Pancreas (tissue), 10 donors: Measurements from ENCODE around the gene ZNF563. TPM values are rescaled to one million over a fixed set of nuclear protein-coding genes. Genes with fewer than 3 reads are reported as not detected.

Source experiments
- ATAC-seq, 4 donors: fragments of 200-7000 bp; cut with Tn5 transposase; one replicate each; pipeline versions ENCODE4 v1.8.0 to v1.9.1; 2020; ENCODE audit warnings: mild to moderate bottlenecking in 4 of 4, moderate library complexity in 4 of 4
- DNase-seq, 6 donors: peaks; one replicate each; pipeline ENCODE4 v3.0.0-alpha.2; 2020
- FAIRE-seq: peaks from 2 replicates; lab custom pipeline; 2012; peaks lifted over from hg19 to GRCh38; lab: Jason Lieb, UNC
- H3K27ac ChIP-seq, 4 donors: fragments of 200-600 bp; sonication (generic); 1 replicate in 3 of 4; 2 replicates in 1 of 4; pipeline versions ENCODE4 v1.5.0 to v1.8.0; 2020
- H3K27me3 ChIP-seq, 4 donors: fragments of 200-600 bp; one replicate each; pipeline ENCODE4 v1.8.0; 2021
- H3K36me3 ChIP-seq, 3 donors: fragments of 200-600 bp; sonication (generic) in 1 of 3; one replicate each; pipeline versions ENCODE4 v1.5.0 to v1.8.0; 2020 to 2021
- H3K4me1 ChIP-seq, 3 donors: fragments of 200-600 bp; one replicate each; pipeline ENCODE4 v1.8.0; 2021
- H3K4me3 ChIP-seq, 4 donors: fragments of 200-600 bp; sonication (generic) in 2 of 4; one replicate each; pipeline versions ENCODE4 v1.5.0 to v1.8.0; 2020 to 2021
- H3K9me3 ChIP-seq, 4 donors: fragments of 200-600 bp; one replicate each; pipeline ENCODE4 v1.8.0; 2021
- WGBS, 2 donors: extraction: QIAGEN DNeasy Blood & Tissue Kit; methylation state at CpG; one replicate each; pipeline ENCODE4 v1.1.7; 2013; 5-methylcytosine and 5-hydroxymethylcytosine counted together
- intact Hi-C, 3 donors: fragments of 100-400 bp; cut with DNase I; formaldehyde crosslinking; loops; one replicate each; pipeline versions ENCODE4 v1.11.1 to v1.14.2; 2022
- polyA plus RNA-seq, 2 donors: library from polyadenylated mRNA; stranded (reverse); fragments of 200-250 nt; gene quantifications; one replicate each; pipeline ENCODE4 v1.2.3, GENCODE V29; 2013
- total RNA-seq, 6 donors: library from RNA; stranded (reverse); fragmentation: NEBNext Ultra II Directional in 4 of 6; extraction: Animal tissue kit (Norgen Biotek cat#: 25700) in 4 of 6; gene quantifications; one replicate each; pipeline versions ENCODE4 v1.2.1 to v1.2.4, GENCODE V29; 2021 to 2023
- TF ChIP-seq, protein P1 (sequence below), 4 donors: fragments of 200-600 bp; sonication (generic) in 3 of 4; IDR thresholded peaks; one replicate each; pipeline versions ENCODE4 v1.5.0 to v1.8.0; 2021; ENCODE audit warnings: antibody characterized with exemption in 4 of 4
- donor health status: healthy with polysubstance abuse.
- donor health status: DM: no; HTN: no; CAD: no; lungs with moderate emphysema.
- donor health status: DM: no; HTN: no; CAD: no.
- donor health status: control.
- donor health status: control.
- donor health status: Bipolar disorder and iron deficiency.
- donor health status: DM: yes; HTN: yes; CAD: no.
- donor health status: DM: no; HTN: no; CAD: no.
- donor health status: DM: no; HTN: no; CAD: no.
- donor health status: DM: yes; HTN: yes; CAD: no.

ZNF563 gene
- total and polyA plus RNA-seq, 8 donors, result 1.0 to 2.9 (median 1.8) TPM

DNA sequence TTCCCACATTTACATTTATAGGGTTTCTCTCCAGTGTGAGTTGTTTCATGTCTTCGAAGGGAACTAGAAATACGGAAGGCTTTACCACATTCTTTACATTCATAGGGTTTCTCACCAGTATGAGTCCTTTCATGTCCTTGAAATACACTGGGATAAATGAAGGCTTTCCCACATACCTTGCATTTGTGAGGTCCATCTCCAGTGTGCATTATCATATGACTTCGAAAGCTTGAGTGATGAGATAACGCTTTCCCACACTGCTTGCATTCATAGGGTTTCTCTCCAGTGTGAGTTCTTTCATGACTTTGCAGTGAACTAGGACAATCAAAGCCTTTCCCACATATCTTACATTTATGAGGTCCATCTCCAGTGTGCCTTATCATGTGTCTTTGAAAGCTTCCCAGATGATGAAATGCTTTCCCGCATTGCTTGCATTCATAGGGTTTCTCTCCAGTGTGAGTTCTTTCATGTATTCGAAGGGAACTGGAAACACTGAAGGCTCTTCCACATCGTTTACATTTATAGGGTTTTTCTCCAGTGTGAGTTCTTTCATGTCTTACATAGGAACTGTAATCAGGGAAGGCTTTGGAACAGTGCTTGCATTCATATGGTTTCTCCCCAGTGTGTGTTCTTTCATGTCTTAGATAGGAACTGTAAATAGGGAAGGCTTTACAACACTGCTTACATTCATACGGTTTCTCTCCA is 16.9 kb upstream of the ZNF563 start:
- no peaks in the 10 kb centered on the region for H3K9me3 ChIP-seq
- no peak overlapping the region for H3K4me3 ChIP-seq
- H3K36me3 ChIP-seq, result peaks cover 0 to 22% (median 13%) of the 10 kb centered on the region in 3 donors
- H3K27me3 ChIP-seq, result no peaks in the 10 kb centered on the region
- 96 to 98% methylated on average over 8 of the region's 8 CpGs for WGBS, 2 donors
- FAIRE-seq (no peak), ATAC-seq (no peak), DNase-seq (no peak)
- intact Hi-C loops, result no loop called here
- no peak overlapping the region for H3K27ac ChIP-seq
- no peaks in the 10 kb centered on the region for H3K4me1 ChIP-seq
- TF ChIP-seq, protein P1, sequence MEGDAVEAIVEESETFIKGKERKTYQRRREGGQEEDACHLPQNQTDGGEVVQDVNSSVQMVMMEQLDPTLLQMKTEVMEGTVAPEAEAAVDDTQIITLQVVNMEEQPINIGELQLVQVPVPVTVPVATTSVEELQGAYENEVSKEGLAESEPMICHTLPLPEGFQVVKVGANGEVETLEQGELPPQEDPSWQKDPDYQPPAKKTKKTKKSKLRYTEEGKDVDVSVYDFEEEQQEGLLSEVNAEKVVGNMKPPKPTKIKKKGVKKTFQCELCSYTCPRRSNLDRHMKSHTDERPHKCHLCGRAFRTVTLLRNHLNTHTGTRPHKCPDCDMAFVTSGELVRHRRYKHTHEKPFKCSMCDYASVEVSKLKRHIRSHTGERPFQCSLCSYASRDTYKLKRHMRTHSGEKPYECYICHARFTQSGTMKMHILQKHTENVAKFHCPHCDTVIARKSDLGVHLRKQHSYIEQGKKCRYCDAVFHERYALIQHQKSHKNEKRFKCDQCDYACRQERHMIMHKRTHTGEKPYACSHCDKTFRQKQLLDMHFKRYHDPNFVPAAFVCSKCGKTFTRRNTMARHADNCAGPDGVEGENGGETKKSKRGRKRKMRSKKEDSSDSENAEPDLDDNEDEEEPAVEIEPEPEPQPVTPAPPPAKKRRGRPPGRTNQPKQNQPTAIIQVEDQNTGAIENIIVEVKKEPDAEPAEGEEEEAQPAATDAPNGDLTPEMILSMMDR (IDR thresholded peaks at IDR 0.05), result no peak

DNA sequence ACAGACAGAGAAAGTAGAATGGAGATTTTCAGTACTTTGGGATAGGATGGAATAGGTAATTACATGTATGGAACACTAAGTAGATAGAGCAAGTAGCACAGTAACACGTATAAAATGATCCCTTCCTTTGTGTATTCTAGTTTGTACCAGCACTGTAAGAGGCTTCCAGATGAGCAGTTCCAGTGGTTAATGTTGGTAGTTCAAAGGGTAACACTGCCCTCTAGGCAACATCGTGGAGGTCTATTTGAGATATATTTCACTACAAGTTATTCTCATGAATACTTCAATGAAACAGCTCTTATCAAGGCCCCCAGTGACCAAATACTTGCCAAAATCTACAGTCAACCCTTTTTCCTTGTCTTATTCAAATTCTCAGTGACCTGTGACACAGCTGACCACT is 13.5 kb upstream of the ZNF563 start:
- peak in 1 of 4 donors; percentile 65 for ATAC-seq

DNA sequence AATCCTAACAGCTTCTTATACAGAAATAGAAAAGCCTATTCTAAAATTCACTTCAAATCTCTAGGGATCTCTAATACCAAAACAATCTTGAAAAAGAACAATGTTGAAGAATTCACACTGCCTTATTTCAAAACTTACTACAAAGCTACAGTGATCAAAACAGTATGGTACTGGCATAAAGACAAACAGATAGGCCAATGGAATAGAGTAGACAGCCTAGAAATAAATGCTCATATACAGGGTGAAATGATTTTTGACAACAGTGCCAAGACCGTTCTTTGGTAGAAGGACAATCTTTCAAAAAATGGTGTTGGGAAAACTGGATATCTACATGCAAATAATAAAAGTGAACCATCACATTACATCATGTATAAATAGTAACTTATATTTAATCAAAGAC is 11.8 kb upstream of the ZNF563 start:
- FAIRE-seq, result no peak
- Histone ChIP-seq H3K36me3 (peaks cover 0 to 4% (median 4%) of the 10 kb centered on the region in 3 donors), H3K27me3 (no peaks in the 10 kb centered on the region), H3K27ac (no peak overlapping the region), H3K4me3 (no peak overlapping the region), H3K9me3 (no peaks in the 10 kb centered on the region), H3K4me1 (no peaks in the 10 kb centered on the region)
- TF ChIP-seq, protein P1 (IDR thresholded peaks at IDR 0.05), result no peak
- WGBS, 2 donors, result 93 to 97% methylated on average over 1 of the region's 1 CpG
- no peak for ATAC-seq
- intact Hi-C loops, result loop anchor here in 1 of 3 donors (10.0 kb wide), 1 partner anchor 130 kb away; no protein-coding TSS in a partner anchor
- DNase-seq, result no peak

More for the DNA sequence above, 13.5 kb upstream of the ZNF563 start:
- Histone ChIP-seq H3K9me3 (no peaks in the 10 kb centered on the region), H3K4me3 (no peak overlapping the region), H3K4me1 (no peaks in the 10 kb centered on the region), H3K36me3 (peaks cover 0 to 21% (median 13%) of the 10 kb centered on the region in 3 donors), H3K27me3 (no peaks in the 10 kb centered on the region), H3K27ac (no peak overlapping the region)
- TF ChIP-seq, protein P1 (IDR thresholded peaks at IDR 0.05), result no peak
- FAIRE-seq (no peak), DNase-seq (no peak)
- 56 to 59% methylated on average over 2 of the region's 2 CpGs for WGBS, 2 donors
- intact Hi-C loops, result loop anchor here in 1 of 3 donors (10.0 kb wide), 1 partner anchor 132 kb away; no protein-coding TSS in a partner anchor

DNA sequence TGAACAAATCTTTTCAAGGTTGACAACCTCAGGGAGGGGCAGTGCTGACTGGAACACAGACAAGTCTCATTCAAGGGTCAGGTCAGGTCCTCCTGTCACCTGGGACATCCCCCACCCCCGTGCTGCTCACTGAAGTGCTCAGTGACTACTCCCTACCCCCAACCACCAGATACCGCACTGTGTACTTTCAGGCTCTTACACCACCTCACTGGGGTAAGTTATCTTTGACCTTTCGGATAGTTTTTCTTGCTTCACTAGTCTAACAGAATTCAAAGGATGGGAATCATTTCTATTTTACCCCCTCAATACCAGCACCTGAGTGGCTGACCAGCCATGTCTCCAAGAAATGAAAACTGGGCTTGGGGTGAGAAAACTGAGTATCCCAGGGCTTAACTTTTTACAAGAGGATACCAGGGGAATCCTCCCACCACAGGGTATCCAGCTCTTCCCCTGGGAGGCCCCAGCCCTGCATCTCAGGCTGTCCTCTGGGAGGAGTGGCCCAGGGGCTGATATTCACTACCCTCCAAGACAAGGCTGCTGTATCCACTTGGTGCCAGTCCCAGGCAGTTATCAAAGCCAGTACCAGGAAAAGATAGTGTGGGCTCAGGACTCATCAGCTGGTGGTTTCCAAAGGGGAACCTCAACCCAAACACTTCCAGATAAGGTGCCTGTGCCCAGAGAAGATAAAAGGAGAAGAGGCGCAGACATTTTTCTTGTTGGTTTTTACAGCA is 2.1 kb downstream of the ZNF563 start:
- H3K27ac ChIP-seq, result peak overlapping the region in 1 of 4 donors; percentile 93
- WGBS, 2 donors, result 63 to 65% methylated on average over 4 of the region's 4 CpGs
- H3K27me3 ChIP-seq, result no peaks in the 10 kb centered on the region
- TF ChIP-seq, protein P1 (IDR thresholded peaks at IDR 0.05), result no peak
- H3K4me3 ChIP-seq, result no peak overlapping the region
- no peaks in the 10 kb centered on the region for H3K36me3 ChIP-seq
- peaks cover 0 to 11% (median 9%) of the 10 kb centered on the region in 3 donors for H3K4me1 ChIP-seq
- ATAC-seq (no peak), DNase-seq (no peak), FAIRE-seq (no peak)
- H3K9me3 ChIP-seq, result no peaks in the 10 kb centered on the region
- intact Hi-C loops, result no loop called here
